ENCODE measurements around the gene NUDT19. TPM values are rescaled to one million over a fixed set of nuclear protein-coding genes. Genes with fewer than 3 reads are reported as not detected.

The NUDT19 gene
- total and polyA plus RNA-seq, 10 of the 15 experiments (the other 5 are each of a cell fraction or from before 2014, with no cell fraction given) = 8.5 to 31.0 (median 17.0) TPM

- H3K9ac ChIP-seq (ENCODE audit: control insufficient read depth, insufficient read depth, low read length) = no peak overlapping the region
- no peak for ATAC-seq
- POLR2A ChIA-PET = no interaction called here
- TF ChIP-seq CBX5 (IDR thresholded peaks at IDR 0.05; ENCODE audit: low read depth) (no peak), HDAC2 (IDR thresholded peaks at IDR 0.05) (no peak), EP300 (IDR thresholded peaks at IDR 0.05; ENCODE audit: borderline replicate concordance in 1 of 2, control insufficient read depth in 1 of 2, low read depth in 2 of 2, low read length in 2 of 2) (no peak), SMARCA5 (IDR thresholded peaks at IDR 0.05) (no peak), ZNF687 (IDR thresholded peaks at IDR 0.05) (no peak), PAX5 (IDR thresholded peaks at IDR 0.05; ENCODE audit: borderline replicate concordance, low read depth, low read length) (no peak), NFYB (IDR thresholded peaks at IDR 0.05; ENCODE audit: insufficient read depth, low read depth, low read length) (no peak), KLF5 (IDR thresholded peaks at IDR 0.05; ENCODE audit: partially characterized antibody) (no peak), USF1 (IDR thresholded peaks at IDR 0.05; ENCODE audit: borderline replicate concordance, extremely low read length, insufficient read depth, low read depth, low read length) (no peak), STAT1 (conservative IDR thresholded peaks at IDR 0.05) (no peak), CREB1 (IDR thresholded peaks at IDR 0.05; ENCODE audit: low read depth) (no peak), E4F1 (IDR thresholded peaks at IDR 0.05; ENCODE audit: borderline replicate concordance, partially characterized antibody) (no peak), HSF1 (IDR thresholded peaks at IDR 0.05; ENCODE audit: low read depth, low read length) (no peak)
- SMC1A ChIA-PET (ENCODE audit: uncharacterized antibody, unreplicated experiment) = no interaction called here
- no peaks in the 10 kb centered on the region for H3K27me3 ChIP-seq (replicated peaks in 1 of 2; ENCODE audit: control insufficient read depth in 2 of 2, insufficient read depth in 2 of 2, low read length in 1 of 2)
- H3K27ac ChIP-seq (ENCODE audit: control insufficient read depth, insufficient read depth) = no peak overlapping the region
- WGBS (ENCODE audit: insufficient coverage, insufficient replicate concordance, low lambda C conversion rate, missing lambda C conversion rate) = 96% methylated on average over 10 of the region's 10 CpGs
- peaks cover 7 to 10% of the 10 kb centered on the region in 2 experiments; a peak in 3 of 4 replicates for H3K36me3 ChIP-seq (ENCODE audit: control insufficient read depth in 2 of 2, insufficient read depth in 2 of 2, low read length in 1 of 2)
- H3K4me3 ChIP-seq = no peak overlapping the region
- H3K4me1 ChIP-seq (ENCODE audit: control insufficient read depth, insufficient read depth, low read length) = no peaks in the 10 kb centered on the region
- no peak for FAIRE-seq
- H4K20me1 ChIP-seq (ENCODE audit: control insufficient read depth, insufficient read depth) = no peaks in the 10 kb centered on the region
- in situ Hi-C loops (cut with MboI) = no loop called here
- peaks cover 1% of the 10 kb centered on the region for H3K79me2 ChIP-seq (ENCODE audit: control insufficient read depth, insufficient read depth, low read length)
- no peak overlapping the region for H3K4me2 ChIP-seq (ENCODE audit: control insufficient read depth, insufficient read depth)
- DNase-seq (ENCODE audit: low read depth, low spot score) = no peak
- no peak overlapping the region for H2AFZ ChIP-seq (ENCODE audit: control insufficient read depth, low read depth, low read length)
- no peaks in the 10 kb centered on the region for H3K9me3 ChIP-seq (replicated peaks; ENCODE audit: control insufficient read depth, insufficient read depth, low read length)
- RAD21 ChIA-PET (ENCODE audit: unreplicated experiment) = no interaction called here
- no TSS peak for BruUV-seq (replicated peaks)
- intact Hi-C loops (cut with micrococcal nuclease; ENCODE audit: unreplicated experiment) = no loop called here
- CTCF ChIA-PET = no interaction called here
These were observed 33.5 kb upstream of the NUDT19 start for GRCh38 chr19:32658075-32658474.
